ENCODE data around the gene LAMB1.

The LAMB1 gene

DNA sequence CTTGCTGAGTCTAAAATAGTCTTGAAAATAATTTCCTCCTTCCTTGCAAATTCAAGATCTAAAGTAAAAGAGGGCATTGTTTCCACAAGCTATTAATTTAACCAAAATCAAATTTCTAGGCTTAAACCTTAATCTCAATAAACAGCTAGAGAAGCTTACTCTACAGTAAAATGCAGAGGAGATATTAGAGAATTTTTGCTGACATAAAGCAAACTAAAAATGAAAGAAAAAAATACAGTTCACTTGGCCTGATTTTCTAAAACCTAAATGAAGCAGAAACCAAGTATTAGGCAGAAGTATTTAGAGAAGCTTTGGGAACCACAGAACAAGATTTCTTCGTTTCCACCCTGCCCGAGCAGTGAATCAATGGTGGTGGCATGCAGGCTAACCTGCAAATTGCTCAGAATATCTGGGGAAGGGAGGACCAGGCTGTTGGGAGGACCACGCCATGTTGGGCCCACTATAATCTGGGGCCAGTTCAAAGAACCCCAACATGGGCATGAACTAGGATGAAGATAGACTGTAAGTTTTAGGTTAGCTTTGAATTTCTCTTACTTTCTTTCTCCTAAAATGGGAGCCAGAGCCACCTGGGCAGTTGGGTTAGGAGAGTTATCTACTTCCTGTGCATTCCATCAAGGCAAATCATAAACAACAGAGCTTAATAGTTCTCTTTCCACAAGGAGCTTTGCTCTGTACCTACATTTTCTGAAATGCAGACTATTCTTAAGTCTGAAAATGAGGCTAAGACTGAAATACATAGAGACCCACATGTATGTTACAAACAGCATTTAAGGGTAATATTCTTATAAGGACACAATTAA, 4.1 kb downstream of the LAMB1 start:
- no peak for DNase-seq (ENCODE audit: low spot score)

DNA sequence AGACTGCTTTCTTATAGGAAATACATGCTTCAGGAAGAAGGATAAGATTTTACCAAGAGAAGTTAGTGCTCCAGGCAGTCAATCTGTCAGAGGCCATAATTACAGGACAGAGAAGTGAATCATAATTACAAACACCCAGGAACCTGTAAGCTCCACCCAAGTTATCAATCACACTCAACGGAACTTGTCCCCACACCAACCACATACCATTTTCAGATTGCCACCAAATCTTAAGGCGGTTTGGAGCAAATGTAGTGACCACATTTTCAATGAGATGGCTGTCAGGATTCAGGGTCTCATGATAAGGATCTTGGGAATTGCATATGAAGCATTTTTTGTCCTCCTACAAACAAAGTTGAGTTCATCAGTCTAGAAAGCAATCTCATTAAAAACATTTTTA, 4.8 kb downstream of the LAMB1 start:
- no peak for DNase-seq (ENCODE audit: low spot score)

DNA sequence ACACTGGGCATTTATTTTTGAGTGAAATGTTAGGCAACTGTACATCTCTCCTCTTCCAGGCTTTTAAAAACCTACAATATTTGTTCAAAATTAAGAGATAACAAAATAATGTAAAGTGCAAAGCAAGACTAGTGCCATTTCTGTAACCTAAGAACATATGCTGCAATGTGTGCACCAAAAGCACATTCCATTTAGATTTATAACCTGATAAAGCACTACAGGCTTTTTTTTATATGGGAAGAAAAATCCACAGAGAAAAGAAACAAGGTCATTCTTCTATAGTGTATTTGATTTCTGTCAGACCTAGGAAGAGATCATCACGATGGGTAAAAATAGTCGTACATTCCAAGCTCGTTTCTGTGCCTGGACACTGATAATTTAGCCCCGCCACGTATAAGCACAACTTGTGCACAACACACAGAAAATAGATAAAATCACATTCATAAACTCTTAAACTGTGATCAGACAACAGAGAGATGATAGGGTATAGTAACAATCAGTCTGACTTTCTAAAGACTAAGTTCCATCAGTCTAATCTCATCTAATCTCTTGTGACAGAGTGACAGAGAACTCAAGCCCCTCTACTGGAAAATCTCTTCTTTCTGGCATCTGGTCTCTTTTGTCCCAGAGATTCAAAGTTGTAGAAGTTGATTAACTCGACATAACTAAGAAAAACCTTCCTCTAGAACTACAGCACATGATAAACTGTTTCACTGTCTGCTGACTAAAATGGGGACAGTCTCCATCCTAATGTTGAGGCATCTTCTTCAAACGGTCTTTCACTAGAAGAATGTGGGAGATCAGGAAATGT, 6.7 kb downstream of the LAMB1 start:
- no peak for DNase-seq (ENCODE audit: low spot score)

DNA sequence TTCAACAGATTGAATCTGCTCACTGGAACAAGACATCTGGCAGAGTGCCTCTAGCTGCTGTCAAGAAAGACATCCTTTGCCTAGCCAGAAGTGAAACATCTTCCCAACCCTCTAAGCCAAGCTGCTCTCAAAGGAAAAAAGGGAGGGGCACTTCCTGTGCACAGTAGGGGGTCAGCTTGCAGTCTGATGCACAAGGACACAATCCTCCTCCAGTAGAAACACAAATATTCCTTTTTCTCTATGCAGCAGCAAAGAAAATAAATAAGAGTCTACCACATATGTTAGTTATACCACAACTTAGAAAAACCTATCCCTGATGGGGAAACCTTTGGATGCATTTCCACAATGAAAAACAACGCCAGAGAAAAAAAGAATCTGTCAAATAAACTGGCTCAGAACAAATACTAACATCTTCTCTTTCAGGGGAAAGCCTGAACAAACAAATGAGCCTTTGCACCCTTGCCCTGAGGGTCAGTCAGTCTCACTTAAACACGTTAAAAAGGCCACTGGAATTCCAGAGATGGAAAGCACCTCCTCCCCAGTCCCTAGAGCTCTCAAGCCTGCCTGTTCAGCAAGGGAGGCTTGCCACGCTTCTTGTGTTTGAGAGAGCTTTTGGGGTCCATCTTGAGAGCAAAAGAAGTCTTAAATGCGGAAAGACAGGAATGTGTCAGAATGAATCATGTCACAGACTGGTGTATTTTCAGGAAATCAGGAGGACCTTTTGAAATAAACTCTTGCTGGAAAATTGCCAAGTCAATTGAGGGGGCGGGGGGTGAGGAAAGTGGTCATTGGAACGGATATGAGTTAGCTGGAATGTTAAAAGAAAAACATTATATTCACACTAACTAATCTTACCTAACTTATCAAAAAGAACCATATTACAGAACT, 7.5 kb downstream of the LAMB1 start:
- DNase-seq (ENCODE audit: low spot score), result peak; percentile 70

DNA sequence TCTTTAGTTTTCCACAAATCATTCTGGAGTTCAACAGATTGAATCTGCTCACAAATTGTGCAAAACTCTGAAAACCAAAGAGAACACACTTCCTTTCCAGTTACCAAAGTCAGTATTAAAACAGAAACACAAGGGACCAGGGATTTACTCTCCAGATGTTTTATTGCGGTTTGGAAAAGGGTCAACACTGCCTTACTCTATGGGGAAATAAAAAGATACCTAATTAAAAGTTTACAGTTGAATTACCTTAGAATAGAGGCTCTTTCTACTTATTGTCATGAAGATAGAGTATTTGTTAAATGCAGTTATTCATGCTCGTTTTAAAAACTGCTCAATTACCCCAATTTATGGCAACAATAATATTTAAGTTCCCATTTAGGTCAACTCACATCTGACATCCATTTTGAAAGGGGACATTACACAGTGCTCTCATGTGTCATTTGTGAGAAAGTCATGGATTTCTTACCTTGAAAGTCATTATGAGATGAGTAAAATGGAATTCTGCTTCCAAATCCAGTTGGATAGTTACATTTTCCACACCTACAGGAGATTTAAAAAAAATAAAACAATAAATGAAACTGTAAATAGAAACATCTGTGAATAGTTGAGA, 8.4 kb downstream of the LAMB1 start:
- no peak for DNase-seq (ENCODE audit: low spot score)

DNA sequence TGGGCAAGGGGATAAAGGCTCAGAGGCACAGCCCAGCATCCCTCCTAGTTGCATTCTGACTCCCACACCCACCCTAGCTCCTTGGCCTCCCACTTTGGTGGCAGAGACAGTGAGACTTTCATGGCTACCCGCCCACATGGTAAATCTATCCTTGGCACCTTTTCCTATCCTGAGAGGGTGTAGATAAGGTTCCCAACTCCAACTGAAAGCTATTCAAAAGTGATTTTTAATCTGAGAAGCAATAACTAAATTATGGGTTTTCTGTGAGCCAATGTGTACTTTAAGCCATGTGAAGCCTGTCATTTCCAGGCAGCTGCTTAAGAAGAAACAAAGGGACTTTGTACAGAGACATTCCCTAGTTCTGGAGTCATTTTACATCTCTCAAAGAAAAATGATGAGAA, 9.1 kb downstream of the LAMB1 start:
- DNase-seq (ENCODE audit: low spot score), result no peak

DNA sequence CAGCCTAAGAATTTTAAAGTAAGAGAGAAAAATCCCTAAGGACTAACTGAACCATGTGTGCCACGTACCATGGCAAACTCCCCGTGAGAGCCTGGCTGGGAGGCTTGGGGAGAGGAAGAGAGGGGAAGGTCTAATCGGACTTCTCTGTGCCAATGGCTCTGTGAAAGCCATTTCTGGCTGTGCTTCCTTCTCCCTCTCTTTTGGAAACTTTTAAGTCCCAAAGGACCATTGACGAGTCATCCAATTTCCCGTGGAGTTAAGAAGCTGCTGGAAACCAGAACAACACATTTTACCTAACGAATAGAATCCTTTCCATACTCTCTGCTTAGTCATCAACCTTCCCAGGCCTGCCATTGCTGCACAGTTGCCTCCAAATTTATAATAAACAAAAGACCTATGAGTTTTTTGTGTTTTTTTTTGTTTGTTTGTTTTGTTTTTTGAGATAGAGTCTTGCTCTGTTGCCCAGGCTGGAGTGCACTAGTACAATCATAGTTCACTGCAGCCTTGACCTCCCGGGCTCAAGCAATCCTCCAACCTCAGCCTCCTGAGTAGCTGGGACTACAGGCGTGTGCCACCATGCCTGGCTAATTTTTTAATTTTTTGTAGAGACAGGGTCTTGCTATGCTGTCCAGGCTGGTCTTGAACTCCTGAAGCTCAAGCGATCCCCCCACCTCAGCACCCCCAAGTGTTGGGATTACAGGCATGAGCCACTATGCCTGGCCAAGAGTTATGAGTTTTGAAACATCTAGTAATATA, 13.2 kb downstream of the LAMB1 start:
- no peak for DNase-seq (ENCODE audit: low spot score)

DNA sequence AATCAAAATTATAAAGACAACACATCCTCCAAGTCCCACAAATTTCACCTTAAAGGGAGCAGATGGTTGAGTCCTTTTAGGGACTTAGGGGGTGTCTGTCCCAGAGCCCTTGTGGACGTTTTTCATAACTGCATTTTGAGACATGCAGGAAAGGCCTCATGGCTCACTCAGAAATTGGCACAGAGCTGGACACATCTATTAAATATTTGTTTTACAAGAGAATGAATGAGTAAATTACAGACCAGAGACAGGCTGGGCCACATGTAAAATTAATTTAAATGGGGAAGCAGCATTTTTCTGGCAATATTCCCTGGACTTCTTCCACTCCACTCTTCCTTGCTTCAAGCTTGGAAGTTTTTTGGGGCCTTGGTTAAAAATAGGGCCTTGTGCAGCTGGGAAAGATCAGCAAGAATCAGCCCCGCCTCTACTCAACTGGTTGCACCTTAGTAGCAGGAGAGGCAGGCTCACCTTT, 20.0 kb downstream of the LAMB1 start:
- no peak for DNase-seq (ENCODE audit: low spot score)

DNA sequence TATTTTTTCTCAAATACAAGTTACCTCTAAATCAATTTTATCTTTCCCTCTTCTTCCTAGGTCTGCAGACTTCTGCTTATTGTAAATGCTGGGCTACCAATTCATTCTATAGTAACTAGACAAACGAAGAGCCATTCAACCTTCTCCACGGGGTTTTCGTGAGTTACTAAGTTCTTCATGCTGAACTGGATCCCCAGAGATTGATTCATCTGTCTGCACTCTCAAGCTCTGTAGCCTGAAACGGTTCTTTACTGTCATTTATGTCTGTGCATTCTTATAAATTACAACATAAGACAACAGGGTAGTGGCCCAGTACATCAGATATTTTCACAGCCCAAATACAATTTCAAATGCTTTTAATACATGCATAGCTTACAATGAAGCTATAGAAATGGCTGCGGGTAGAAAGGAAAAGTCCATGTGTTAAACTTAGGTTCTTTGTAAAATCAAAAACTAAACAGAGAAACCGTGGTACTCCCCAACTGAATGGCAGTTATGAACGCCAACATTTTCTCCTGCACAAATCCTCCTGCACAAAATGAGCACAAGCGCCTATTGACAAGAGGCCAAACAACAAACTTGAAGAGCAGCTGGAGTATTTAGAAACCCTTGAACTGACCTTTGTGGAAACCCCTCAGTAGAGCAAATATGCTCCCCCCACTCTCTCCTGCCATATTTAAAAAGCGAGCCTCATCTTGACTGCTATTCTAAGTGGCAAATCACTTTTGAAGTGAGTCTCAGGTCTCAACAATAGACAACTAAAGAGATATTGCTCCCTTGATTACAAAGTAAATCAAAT, 20.7 kb downstream of the LAMB1 start:
- no peak for DNase-seq (ENCODE audit: low spot score)

DNA sequence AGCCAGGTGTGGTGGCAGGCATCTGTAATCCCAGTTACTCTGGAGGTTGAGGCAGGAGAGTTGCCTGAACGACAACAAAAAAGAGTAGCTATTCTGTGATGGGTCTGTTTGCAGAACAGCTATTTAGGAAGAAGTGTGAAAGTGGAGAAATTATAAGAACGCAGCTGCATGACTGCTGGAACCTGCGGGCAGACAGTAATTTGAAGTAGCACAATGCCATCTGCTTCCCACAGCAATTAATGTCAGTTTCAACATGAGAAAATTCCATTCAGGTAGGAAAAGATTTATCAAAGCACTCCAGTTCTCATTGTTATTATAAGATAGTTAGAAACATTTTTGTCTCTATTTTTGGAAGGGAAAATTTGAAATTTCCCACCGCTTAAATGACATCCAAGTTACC, 21.5 kb downstream of the LAMB1 start:
- no peak for DNase-seq (ENCODE audit: low spot score)

DNA sequence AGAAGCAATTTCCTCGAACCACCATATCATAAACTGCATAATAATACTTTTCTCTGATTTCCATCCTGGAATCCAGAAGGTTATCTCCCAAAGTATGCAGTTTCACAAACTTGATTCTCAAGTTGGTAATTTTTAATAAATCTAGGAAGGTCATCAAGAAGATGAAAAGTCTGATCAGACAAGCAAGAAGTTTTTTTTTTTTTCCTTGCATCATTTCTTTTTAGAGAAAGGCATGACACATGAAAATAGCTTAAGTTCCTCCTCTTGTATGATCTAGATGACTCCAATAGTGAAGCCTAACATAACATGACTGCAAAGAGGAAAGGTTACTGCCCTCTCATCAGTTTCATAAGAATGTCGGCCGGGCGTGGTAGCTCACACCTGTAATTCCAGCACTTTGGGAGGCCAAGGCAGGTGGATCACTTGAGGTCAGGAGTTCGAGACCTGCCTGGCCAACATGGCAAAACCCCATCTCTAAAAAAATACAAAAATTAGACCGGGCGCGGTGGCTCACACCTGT, 22.2 kb downstream of the LAMB1 start:
- DNase-seq (ENCODE audit: low spot score), result no peak

DNA sequence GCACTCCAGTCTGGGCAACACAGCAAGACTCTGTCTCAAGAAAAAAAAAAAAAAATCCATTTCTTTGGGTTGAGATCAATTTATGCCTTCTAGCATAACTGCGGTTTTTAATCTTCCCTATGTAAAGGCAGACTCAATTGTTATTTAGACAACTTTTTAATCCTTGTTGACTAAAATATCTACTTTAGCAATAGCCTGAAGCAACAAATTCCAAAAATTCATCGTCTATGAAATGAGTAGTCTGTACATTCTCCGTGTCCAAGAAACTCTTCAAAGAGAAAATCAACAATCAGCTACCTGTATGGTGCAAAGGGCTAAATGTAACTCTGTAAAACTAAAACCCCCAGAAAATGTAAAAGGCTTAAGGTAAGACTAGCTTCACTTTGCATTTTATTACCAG, 22.8 kb downstream of the LAMB1 start:
- DNase-seq (ENCODE audit: low spot score), result no peak

DNA sequence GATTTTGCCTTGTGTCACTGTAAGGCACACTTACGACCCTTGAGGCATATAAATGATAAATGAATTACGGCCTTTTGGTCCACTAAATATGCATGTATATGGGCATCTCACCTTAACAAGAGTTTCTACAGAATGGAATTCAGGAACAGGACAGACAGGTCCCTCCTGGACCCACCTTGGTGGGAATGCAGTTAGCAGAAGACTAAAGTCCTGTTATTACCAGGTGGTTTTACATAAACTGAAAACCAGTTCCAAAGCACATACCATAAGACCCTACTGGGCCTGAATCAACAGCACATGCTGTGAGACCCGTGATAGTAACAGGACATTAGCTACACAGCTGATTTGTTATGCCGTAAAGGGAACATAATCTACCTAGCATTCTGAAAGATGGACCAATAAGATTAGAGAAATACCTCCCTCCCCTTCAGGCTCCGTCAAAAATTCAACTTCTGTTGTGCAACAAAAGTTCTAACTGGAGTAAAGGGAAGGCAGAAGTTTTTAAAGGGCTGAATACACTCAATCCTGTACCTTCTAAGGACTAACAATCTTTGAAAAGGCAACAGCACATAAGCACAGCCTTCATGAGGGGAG, 24.0 kb downstream of the LAMB1 start:
- no peak for DNase-seq (ENCODE audit: low spot score)

DNA sequence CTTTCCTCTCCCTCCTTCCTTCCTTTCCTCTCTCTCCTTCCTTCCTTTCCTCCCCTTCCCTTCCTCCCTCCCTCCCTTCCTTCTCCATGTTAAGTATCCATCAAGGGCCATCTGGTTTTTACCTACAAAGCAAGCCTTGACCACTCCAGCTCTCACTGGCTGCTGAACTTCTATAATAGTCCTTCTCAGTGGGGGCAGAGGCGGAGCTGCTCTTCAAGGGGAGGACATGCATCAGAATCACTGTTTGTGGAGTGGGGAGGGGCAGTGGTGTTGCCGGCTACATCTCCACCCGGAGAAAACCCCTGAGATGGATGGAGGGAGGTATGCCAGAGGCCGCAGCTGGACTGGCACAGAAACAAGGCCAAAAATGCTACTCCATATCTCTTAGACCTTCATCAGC, 25.9 kb downstream of the LAMB1 start:
- no peak for DNase-seq (ENCODE audit: low spot score)

DNA sequence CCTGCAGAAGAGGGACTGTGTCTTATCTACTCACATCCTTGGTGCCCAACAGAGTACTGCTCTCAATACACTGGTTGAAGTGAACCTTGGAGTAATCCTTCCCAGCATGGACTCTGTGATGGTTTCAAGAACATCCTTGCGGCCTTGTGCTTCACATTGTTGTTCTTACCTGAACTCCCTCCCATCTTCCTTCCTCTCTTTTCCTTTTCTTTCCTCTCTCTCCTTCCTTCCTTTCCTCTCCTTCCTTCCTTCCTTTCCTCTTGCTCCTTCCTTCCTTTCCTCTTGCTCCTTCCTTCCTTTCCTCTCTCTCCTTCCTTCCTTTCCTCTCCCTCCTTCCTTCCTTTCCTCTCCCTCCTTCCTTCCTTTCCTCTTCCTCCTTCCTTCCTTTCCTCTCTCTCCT, 26.3 kb downstream of the LAMB1 start:
- no peak for DNase-seq (ENCODE audit: low spot score)

DNA sequence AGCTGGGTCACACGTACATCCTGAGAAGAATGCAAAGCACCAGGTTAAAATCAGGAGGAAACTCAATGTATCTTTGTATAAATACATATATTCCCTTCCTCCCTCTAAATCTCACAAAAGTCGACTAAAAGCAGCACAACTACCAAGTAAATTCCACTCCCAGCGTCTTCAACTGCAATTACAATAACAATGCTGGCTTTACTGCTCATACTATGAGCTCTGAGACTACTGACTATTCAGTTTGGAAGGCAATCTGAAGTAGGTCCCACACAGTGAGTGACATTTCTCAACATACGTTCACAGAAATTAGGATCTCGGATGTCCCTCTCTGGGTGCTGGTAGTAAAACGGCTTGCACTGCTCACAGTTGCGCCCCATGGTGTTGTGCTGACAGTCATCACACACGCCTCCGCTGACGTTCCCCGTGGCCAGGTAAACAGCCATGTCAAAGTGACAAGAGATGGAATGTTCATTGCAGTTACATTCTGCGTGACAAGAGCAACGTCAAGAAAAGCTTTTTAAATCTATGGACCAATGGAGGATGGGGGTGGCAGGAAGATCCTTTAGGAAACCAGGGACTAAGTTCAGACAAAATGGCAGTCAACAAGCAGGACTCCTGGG, 27.5 kb downstream of the LAMB1 start:
- DNase-seq (ENCODE audit: low spot score), result no peak

DNA sequence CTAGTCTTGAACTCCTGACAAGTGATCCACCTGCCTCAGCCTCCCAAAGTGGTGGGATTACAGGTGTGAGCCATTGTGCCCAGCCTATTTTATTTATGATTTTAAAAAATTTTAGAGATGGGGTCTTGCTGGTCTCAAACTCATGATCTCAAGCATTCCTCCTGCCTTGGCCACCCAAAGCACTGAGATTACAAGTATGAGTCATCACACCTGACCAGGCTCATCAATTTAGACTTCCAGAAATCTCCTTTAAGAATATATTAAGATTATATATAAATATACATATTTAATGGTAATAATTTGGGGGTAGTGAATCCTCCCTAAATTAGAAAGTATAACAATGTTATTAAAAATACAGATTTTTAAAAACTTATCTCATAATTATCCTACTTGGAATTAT, 29.1 kb downstream of the LAMB1 start:
- no peak for DNase-seq (ENCODE audit: low spot score)

DNA sequence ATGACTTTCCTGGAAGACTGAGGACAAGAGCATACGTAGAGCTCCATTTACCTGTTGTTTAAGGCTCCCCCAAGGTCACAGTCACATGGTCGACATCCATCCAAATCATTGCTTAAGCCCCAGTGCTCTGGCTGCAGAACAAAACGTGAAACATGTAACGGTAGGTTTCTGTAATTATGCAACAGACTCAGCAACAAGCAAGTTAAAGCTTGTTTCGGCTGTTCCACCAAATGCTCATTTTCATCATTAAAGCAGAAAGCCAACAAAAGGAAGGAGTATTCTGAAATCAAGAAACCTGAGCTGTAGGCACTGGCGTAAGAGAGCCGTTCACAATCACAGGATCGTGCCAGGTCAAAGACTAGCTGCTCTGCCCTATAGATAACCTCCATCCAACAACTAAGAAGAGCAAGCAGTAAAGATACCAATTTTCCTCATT, 30.0 kb downstream of the LAMB1 start:
- no peak for DNase-seq (ENCODE audit: low spot score)

DNA sequence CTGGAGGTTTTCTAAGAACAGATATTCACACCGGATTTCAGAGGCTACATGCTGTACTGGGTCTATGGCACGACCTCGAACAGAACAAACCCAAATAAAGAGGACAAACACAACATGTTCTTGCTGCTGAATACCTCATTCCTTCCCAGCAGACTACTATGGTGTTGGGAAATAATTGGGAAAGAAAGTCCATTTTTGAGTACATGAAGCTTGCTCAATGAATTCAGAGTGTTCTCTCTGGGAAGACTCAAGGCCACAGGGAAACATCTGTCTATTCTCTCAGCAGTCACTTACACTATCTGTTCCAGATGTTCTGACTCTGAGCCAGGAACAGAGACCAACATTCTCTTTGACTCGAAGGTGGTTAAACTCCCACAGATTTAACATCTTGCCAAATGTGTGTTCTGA, 30.9 kb downstream of the LAMB1 start:
- no peak for DNase-seq (ENCODE audit: low spot score)

Data from ecto neural progenitor cell (in vitro differentiated cells).